GM21723 (cell line): Measurements from ENCODE around the gene KLHL18.
"Not testable (repeated sequence)": the region's sequence is repeated elsewhere in the genome, so short reads cannot be mapped to it uniquely, and the experiment has no call there.

Experiments
- ATAC-seq: cut with Tn5 transposase; IDR thresholded peaks from one replicate; pipeline ENCODE4 v1.9.1; 2021; ENCODE audit warnings: mild to moderate bottlenecking, moderate library complexity; ENCODE audit not compliant: unreplicated experiment

Gene KLHL18

DNA sequence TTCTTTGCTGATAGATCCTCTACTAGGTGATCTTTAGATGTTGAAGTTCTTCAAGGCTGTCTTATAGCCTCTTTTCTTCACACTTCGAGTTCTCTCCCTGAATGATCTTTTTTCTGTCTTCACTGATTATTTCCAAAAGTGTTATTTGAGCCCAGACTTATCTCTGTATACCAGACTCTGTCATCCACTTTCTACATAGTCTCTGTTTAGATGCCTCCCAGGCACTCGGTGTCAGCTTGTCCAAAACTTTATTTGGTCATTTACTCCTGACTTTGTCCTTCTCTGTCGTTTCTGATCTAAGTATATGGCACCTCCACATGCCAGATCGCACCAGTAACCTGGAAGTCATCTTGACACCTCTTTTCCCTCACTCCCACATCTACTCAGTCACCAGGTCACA, 27.6 kb downstream of the KLHL18 start:
- no peak for ATAC-seq

DNA sequence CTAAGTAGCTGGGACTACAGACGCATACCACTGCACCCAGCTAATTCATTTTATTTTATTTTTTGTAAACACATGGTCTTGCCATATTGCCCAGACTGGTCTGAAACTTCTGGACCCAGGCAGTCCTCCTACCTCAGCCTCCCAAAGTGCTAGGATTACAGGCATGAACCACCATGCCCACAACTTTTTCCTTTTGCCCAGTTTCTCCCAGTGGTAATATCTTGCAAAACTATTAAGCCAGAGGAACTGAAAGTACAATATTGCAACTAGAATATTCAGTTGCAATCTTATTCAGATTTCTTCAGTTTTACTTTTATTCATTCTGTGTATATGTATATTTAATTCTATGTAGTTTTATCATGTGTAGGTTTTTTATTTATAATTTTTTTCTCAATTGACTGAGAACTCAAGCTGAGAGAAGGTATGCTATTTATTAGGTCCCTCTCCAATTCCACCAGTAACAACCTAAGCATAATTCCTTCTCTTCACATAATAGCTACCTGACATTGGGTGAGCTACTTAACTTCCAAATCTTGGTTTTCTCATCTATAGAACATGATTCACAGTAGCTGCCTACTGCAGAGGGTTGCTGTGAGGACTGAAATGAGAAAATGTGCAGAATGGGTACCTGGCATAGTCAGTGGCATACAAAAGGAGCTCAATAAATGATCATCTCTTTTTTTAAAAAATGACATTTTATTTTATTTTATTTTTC, 30.8 kb downstream of the KLHL18 start:
- ATAC-seq: no peak

DNA sequence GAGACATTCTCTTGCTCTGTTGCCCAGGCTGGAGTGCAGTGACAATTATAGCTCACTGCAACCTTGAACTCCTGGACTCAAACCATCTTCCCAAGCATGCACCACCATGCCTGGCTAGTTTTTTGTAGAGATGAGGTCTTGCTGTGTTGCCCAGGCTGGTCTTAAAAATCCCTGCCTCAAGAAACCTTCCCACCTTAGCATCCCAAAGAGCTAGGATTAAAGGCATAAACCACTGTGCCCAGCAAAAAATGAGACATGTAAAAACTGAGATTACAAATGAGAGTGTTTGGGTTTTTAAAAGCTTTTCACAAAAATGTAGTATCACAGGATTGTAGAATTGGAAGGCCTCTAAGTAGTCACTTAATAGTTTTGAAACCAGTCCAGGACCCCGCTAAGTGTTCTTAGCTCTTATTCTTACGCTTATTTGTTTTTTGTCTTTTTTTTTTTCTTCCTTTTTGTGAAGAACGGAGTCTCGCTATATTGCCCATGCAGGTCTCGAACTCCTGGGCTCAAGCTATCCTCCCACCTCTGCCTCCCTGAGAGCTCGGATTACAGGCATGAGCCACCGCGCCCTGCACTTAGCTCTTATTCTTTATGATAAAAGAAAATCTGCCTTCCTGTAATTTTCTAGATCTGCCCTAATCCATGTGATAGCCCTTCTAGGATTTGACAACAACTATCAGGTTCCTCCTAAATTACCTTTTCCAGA, 31.5 kb downstream of the KLHL18 start:
- no peak for ATAC-seq

DNA sequence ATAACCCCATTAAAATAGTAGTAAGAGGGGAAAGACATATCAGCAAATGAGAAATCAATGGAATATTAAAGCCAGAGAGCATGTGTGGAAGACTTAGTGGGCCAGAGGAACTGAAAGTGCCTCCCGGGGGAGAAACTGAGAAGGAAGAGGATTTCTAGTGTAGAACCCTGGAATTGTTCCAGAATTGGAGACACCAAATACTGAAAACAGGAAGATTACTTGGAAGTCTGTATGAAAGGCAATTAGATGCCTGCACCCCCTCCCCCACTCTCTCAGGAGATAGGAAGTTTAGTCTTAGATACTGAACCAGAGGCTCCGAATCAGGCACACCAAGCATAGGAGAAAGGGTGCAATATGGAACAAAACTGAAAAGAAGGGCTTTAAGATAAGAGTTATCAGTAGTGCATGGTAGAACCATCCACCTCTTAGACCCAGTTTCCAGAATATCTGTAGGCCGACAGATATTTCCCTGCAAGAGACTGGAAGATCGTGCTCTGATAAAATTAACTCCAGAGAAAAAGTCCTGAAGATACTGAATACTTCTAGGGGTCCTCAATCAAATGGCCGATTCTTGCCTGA, 32.4 kb downstream of the KLHL18 start:
- no peak for ATAC-seq

DNA sequence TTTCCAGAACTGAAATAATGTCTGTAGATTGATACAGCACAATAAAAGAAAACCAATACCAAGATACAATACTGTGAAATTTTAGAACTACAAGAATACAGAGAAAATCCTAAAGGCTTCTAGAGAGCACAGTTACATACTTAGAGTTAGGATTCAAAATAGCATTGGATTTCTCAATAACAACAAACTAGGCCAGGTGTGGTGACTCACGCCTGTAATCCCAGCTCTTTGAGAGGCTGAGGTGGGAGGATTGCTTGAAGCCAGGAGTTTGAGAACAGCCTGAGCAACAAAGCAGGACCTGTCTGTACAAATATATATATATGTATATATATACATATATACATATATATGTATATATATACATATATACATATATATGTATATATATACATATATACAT, 33.4 kb downstream of the KLHL18 start:
- not testable (repeated sequence) for ATAC-seq

DNA sequence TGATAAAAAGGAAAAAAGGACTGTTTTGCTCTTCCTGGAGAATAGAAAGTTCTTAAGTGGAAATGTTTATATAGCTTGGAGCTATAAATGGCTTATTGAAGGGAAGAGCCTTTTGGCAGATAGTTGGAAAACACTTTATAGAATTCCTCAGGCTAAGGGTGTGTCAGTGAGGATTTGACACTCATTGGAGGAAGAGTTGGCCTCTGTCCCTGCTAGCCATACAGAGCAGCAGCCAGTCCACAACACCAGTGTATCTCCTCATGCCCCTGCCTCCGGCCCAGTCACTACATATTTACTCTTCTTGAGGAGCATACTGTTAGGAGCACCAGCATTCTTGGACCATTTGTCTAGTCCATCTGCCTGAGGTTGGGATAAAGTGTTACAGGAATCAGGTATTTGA, 36.2 kb downstream of the KLHL18 start:
- ATAC-seq: no peak

DNA sequence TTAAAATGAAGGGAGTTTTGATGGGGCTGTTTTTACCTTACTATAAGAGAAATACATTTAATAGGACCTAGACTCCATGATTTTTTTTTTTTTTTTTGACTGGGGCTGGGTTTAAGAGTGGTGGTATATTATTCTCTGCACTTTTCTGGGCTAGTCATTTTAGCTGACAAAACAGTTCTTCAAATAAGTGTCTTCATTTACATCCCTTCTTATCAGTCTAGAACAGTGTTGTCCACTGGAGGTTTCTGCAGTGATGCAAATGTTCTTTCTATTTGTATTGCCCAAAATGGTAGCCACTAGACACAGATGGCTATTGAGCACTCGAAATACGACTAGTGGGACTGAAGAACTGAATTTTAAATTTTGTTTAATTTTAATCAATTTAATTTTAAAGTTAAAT, 37.2 kb downstream of the KLHL18 start:
- ATAC-seq: no peak

DNA sequence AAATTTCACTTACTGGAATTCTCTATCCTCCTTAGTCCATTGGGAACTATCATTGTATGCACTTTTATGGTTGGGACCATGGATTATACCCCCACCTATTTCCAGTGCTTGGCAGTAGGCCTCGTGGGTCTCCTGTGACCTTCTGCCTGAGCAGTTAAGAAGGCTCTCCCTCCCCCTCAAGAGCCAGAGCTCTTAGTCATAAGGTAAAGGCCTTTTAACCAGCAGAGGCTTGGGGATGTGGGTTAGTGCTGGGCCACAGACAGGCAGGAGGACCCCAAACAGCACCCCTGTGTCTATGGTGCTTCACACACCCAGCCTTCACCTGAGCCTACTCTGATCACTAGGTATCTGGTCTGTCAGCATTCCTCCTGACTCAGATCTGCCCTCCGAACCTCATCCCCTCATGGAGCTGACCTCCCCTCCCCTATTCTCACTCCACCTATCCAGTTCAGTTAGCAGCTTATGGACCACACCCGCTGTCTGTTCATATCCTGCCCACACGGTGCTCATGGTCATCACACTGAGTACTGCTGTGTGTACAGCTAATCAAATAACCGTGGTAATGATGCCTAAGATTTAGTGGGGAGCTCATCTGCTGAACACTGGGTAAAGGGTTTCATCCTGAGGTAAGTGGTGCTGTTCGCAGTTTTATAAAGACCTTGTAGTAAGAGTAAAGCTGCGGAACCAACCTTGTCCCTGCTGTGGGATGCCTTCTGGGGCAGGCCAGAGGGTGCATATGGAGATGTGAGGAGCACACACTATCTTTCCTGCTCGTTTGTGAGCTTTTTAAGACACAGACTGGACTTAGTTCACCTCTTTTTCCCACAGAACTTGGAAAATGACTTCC, 40.9 kb downstream of the KLHL18 start:
- no peak for ATAC-seq

DNA sequence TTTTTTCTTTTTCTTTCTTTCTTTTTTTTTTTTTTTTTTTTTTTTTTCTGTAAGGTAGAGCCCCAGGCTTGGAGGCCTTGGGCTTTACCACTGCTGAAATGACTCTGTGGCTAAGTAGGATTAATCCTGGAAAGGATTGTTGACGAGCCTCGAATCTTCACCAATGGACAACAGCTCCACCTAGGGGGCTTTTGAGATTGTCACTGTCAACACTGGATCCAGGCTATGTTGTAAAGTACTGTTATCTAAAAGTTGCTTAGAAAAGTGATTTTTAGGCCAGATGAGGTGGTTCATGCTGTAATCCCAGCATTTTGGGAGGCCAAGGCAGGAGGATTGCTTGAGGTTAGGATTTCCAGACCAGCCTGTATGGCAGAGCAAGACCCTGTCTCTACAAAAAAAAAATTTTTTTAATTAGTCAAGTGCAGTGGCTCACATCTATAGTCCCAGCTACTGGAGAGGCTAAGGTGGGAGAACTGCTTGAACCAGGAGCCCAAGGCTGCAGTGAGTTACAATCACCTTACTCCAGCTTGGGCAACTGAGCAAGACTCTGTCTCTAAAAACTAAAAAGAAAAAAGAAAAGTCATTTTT, 41.6 kb downstream of the KLHL18 start:
- ATAC-seq: no peak

DNA sequence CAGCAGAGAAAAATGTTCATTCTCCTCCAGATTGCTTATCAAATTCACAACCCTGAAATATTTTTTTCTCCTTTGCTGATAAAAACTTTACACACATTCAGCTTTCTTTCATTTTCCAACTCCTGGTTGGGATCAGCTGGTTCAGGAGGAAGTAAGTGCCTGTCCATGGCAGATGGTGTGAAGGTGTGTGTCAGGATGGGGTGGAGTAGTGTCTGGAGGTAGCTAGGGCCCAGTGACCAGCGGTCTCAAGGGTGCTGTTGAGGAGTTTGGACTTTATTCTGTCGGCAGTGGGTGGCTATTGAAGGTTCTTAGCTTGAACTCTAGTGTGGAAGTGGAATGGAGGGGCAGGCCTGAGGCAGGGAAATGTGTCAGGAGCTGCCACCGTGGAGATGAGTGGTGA, 51.2 kb downstream of the KLHL18 start:
- no peak for ATAC-seq

DNA sequence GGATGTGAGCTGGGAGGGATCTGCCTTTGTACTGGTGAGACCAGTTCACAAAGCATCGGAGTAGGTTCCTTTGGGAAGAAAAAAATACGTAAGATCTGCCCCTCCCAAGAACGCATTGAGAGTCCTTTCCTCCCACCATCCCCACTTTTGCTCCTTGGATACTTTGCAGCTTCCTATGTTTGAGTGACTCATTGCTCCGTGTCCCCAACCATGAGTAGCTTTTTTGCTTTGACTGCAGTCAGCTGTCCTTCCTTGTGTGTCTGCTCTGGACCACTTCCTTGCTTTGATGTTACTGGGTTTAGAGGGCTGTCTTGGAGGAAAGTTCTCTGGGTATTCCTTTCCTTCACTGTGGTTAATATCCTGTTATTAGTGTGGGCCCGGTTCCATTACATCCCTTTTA, 54.9 kb downstream of the KLHL18 start:
- no peak for ATAC-seq

DNA sequence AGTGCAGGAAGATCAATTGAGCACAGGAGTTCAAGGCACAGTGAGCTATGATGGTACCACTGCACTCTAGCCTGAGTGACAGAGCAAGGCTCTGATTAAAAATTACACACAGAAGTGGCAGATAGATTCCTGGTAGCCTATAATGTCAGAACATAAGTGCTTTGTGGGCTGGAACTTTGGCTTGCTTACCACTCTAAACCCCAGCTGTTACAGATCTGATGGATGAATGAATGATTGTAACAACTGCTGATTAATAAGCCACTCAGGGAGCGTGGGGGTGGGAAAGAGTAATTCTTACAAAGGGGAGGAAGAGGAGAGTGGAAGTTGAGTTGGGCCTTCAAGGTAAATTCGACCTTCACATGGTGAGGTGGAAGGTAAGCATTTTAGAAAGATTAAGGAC, 57.2 kb downstream of the KLHL18 start:
- ATAC-seq: no peak

DNA sequence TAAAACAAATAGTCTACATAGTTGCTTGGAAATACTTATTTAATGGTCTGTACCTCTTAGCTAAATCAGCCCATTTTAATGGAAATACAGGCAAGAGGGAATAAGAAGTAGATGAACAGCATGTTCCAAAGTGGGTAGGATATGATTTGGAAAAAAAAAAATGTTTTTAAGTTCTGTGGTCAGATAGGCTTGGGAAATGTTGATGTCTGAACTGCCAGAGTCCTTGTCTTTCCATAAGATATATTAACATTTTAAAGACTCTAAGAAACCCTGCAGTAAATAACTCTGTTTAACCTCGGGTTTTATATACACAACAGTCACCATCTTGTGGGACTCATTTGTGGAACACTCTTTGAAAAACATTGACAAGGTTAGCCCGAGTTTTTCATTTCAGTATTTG, 58.1 kb downstream of the KLHL18 start:
- ATAC-seq: no peak

DNA sequence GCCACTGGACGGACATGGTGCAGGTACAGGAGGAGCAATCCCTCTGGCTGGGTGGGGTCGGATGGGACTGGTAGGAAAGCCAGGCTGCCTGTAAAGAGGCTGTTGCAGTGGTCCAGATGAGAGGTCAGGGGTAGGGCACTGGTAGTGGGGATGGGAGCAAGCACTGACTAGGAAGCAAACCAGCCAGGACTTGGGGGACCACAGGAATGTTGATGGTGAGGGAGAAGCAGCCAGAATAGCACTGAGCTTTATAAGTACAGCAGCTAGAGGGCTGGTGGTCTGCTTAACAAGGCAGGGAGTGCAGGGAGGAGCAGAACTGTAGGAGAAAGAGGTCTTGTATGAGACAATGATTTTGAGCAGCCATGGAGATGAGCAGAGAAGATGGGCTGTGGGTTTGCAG, 59.4 kb downstream of the KLHL18 start:
- ATAC-seq: no peak

DNA sequence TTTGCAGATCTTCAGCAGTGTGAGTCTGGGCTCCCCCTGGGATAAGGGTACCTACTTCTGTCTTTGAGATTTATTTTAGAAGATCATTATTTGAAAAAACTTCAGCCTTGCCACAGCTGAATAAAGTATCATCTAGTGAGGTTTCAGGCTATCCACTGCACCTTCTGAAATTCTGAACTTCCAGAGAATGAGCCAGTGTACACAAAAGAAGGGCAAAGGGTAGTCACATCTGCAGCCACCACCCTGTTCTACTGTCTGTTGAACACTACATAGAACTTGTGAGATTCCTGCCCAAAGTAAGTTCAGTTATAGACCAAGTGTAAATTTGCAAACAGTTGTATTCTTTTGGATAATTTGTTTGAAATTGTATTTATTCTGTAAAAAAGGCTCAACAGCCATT, 60.1 kb downstream of the KLHL18 start:
- no peak for ATAC-seq

DNA sequence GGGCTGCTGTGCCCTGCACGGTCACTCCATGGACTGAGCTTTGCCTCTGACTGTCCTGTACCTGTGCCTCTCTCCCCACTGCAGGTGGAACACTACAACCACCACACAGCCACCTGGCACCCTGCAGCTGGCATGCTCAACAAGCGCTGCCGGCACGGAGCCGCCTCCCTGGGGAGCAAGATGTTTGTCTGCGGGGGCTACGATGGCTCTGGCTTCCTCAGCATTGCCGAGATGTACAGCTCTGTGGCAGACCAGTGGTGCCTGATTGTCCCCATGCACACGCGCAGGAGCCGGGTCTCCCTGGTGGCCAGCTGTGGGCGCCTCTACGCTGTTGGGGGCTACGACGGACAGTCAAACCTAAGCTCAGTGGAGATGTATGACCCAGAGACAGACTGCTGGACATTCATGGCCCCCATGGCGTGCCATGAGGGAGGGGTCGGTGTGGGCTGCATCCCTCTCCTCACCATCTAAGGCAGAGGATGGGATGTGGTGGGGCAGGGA, 60.8 kb downstream of the KLHL18 start:
- ATAC-seq: no peak

DNA sequence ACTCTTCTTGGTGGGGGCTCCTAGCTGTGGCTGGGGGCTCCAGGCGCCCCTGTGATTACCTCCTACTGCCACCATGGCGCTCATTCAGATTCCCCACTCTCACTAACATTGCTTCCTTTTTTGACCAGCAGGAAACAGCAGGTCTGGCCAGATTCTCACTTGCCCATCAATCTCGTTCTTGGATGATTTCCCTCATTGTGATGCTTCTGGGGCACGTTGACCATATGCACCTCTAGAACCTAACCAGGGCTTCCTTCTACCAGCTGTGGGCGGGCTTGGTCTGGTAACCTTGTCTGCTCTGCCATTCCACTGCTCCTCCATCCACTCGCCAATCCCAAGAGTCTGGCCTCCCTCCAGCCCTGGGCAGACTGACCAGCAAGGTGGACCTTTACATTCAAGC, 62.2 kb downstream of the KLHL18 start:
- ATAC-seq: no peak

DNA sequence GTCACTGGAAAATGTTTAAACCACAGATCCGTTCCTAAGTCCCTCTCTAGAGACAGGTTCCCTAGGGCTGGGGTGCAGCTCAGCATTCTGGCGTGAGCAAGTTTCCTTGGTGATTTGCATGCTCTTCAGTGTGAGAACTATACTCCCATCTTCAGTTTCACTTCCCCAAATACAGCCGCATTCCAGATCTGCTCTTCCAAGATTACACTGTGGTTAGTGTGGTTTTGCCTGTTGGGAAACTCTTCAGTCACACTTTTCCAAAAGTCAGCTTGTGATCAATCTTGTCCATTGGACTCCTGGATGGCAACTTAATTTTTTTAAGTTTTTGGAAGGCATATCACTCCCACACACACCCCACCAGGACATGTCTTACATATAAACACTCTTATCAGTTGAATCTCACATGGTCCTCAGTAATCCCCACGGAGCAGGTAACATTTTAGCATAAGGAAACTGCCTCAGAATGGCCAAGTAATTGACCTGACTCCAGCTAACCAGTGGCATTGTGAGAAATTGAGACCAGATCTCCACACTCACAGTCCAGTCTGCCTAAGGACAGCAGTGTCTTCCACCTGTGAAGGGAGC, 64.6 kb downstream of the KLHL18 start:
- ATAC-seq: peak; percentile 87

DNA sequence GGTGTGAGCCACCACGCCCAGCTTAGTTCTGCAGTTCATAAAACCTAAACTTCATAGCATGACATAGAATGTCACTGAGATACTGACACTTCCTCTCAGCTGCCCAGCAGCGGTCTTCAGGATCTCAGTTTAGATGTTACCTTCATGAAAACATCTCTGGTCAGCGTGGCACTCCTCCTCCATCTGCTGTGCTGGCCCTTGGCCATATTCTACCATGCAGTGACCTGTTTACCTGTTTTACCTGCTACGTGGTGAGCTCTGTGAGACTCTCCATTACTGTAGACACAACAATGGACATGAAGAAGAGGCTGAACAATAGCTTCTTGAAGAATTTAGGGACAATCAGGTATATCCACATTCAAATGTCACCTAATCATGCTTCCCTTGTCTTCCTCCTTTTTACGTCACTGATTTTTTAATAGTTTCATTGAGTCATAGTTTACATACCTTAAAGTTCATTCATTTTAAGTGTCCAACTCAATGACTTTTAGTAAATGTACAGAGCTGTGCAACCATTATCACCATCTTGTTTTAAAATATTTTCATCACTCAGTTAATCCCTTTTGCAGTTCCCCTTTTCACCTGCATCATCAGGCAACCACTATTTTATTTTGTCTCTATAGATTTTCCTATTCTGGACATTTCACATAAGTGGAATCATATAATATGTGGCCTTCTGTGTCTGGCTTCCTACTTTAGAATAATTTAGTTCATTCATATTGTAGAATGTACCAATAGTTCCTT, 65.8 kb downstream of the KLHL18 start:
- no peak for ATAC-seq

DNA sequence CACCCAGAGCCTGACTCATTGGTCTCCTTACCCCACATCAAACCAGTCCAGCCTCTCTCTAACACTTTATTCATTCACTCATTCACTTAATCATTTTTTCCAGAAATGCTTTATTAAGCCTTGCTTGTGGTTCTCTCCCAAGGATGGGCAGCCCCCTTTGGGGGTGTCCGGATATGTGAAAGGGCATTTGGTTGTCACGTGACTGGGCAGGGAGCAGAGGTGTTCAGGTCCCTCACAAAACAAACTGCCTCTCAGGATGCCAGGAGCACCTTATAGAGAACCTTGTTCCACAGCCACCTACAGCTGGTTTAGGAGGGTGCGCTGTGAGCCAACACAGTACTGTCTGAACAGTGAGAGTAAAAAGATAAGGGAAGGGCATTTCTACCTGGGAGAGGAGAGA, 72.3 kb downstream of the KLHL18 start:
- ATAC-seq: no peak
